Measurements from ENCODE around the gene CFAP74.
A peak's percentile ranks its signal among the peaks of the same experiment; 100 is the strongest.
"Not testable (repeated sequence)": the region's sequence is repeated elsewhere in the genome, so short reads cannot be mapped to it uniquely, and the experiment has no call there.

The CFAP74 gene

GRCh38 chr1:1893291-1893985 is 110.1 kb downstream of the CFAP74 start:
- no peak for DNase-seq

GRCh38 chr1:1892763-1893120 is 110.8 kb downstream of the CFAP74 start:
- DNase-seq, result no peak

GRCh38 chr1:1892079-1892762 is 111.4 kb downstream of the CFAP74 start:
- no peak for DNase-seq

GRCh38 chr1:1891349-1892078 is 112.1 kb downstream of the CFAP74 start:
- no peak for DNase-seq

GRCh38 chr1:1890506-1891348 is 112.9 kb downstream of the CFAP74 start, which contains the start of gene GNB1:
TSS of gene GNB1 (minus strand) at chr1:1891087. CDS start at chr1:1825453, 65,634 bp downstream.
- peak; percentile 92 for DNase-seq

- peak; percentile 63 for DNase-seq
These were observed 113.6 kb downstream of the CFAP74 start for GRCh38 chr1:1889847-1890505.

GRCh38 chr1:1889090-1889750 is 114.4 kb downstream of the CFAP74 start:
- DNase-seq, result no peak

GRCh38 chr1:1883890-1884289 is 119.7 kb downstream of the CFAP74 start:
- DNase-seq, result not testable (repeated sequence)

- no peak for DNase-seq
These were observed 120.3 kb downstream of the CFAP74 start for GRCh38 chr1:1883092-1883873.

- DNase-seq, result no peak
These were observed 121.9 kb downstream of the CFAP74 start for GRCh38 chr1:1881727-1882126.

GRCh38 chr1:1880617-1881312 is 122.8 kb downstream of the CFAP74 start:
- DNase-seq, result no peak

GRCh38 chr1:1879942-1880341 is 123.6 kb downstream of the CFAP74 start:
- no peak for DNase-seq

GRCh38 chr1:1877865-1878436 is 125.6 kb downstream of the CFAP74 start:
- DNase-seq, result no peak

- DNase-seq, result peak; percentile 43
These were observed 127.2 kb downstream of the CFAP74 start for GRCh38 chr1:1876335-1876930.

- DNase-seq, result no peak
These were observed 127.7 kb downstream of the CFAP74 start for GRCh38 chr1:1875932-1876331.

- no peak for DNase-seq
These were observed 128.7 kb downstream of the CFAP74 start for GRCh38 chr1:1874901-1875300.

- no peak for DNase-seq
These were observed 130.4 kb downstream of the CFAP74 start for GRCh38 chr1:1873186-1873585.

GRCh38 chr1:1872329-1872994 is 131.1 kb downstream of the CFAP74 start:
- DNase-seq, result no peak

All from fibroblast of skin of right quadriceps (primary cell).